Spleen (tissue), 11 donors: ENCODE data around the gene TTC7B. TPM values are rescaled to one million over a fixed set of nuclear protein-coding genes. Genes with fewer than 3 reads are reported as not detected.

Source experiments
- DNase-seq: peaks from one replicate; pipeline ENCODE4 v3.0.0-alpha.2; 2020
- H3K27ac ChIP-seq, 8 donors: fragments of 200-600 bp; sonication (generic) in 7 of 8; 1 replicate in 4 of 8; 2 replicates in 4 of 8; pipeline versions ENCODE4 v1.5.0 to v1.8.0; 2016 to 2021; ENCODE audit warnings: inconsistent platforms in 4 of 8, mild to moderate bottlenecking in 4 of 8, moderate library complexity in 1 of 8
- H3K27me3 ChIP-seq, 7 donors: fragments of 200-600 bp; sonication (generic) in 6 of 7; replicated peaks in 1 of 7; 1 replicate in 4 of 7; 2 replicates in 3 of 7; pipeline versions ENCODE4 v1.5.0 to v1.8.0; 2016 to 2021; ENCODE audit warnings: inconsistent platforms in 3 of 7, mild to moderate bottlenecking in 1 of 7
- H3K36me3 ChIP-seq, 6 donors: fragments of 200-600 bp; sonication (generic) in 5 of 6; 1 replicate in 4 of 6; 2 replicates in 2 of 6; pipeline versions ENCODE4 v1.5.0 to v1.8.0; 2016 to 2021; ENCODE audit warnings: inconsistent platforms in 2 of 6
- H3K4me1 ChIP-seq, 6 donors: fragments of 200-600 bp; sonication (generic) in 5 of 6; 1 replicate in 3 of 6; 2 replicates in 3 of 6; pipeline versions ENCODE4 v1.5.0 to v1.8.0; 2016 to 2021; ENCODE audit warnings: inconsistent platforms in 3 of 6
- H3K4me3 ChIP-seq, 8 donors: fragments of 200-600 bp; sonication (generic) in 7 of 8; 1 replicate in 4 of 8; 2 replicates in 4 of 8; pipeline versions ENCODE4 v1.5.0 to v1.8.0; 2016 to 2021; ENCODE audit warnings: inconsistent platforms in 4 of 8, mild to moderate bottlenecking in 4 of 8, moderate library complexity in 2 of 8
- H3K9me3 ChIP-seq, 8 donors: fragments of 200-600 bp; sonication (generic) in 7 of 8; 1 replicate in 4 of 8; 2 replicates in 4 of 8; pipeline versions ENCODE4 v1.5.0 to v1.8.0; 2016 to 2021; ENCODE audit warnings: inconsistent platforms in 4 of 8
- CTCF ChIP-seq, 11 experiments: fragments of 200-600 bp in 7 of 11; fragments of 450-650 bp in 4 of 11; sonication (generic) in 4 of 11; IDR thresholded peaks in 8 of 11; conservative IDR thresholded peaks in 3 of 11; 1 replicate in 7 of 11; 2 replicates in 4 of 11; pipeline versions ENCODE4 v1.4.0 to v1.8.0; 2016 to 2021; ENCODE audit warnings: antibody characterized with exemption in 11 of 11, inconsistent platforms in 4 of 11, mild to moderate bottlenecking in 1 of 11
- POLR2A ChIP-seq, 3 donors: fragments of 450-650 bp; IDR thresholded peaks; one replicate each; pipeline ENCODE4 v1.5.1; 2017; ENCODE audit warnings: antibody characterized with exemption in 3 of 3, mild to moderate bottlenecking in 1 of 3
- POLR2AphosphoS5 ChIP-seq, 3 donors: sonication (generic); formaldehyde crosslinking; IDR thresholded peaks; one replicate each; pipeline ENCODE4 v1.5.1; 2017; ENCODE audit warnings: antibody characterized with exemption in 3 of 3
- WGBS, 5 donors: extraction: QIAGEN DNeasy Blood & Tissue Kit in 3 of 5; methylation state at CpG; one replicate each; pipeline versions ENCODE4 v1.1.5 to v1.1.7; 2013 to 2018; 5-methylcytosine and 5-hydroxymethylcytosine counted together
- intact Hi-C: fragments of 100-400 bp; cut with DNase I; formaldehyde crosslinking; loops from one replicate; pipeline ENCODE4 v1.15.0; 2023; ENCODE audit warnings: low total_unique reads
- polyA plus RNA-seq, 3 donors: library from polyadenylated mRNA; stranded (reverse); fragments of 200-250 nt; gene quantifications; one replicate each; pipeline ENCODE4 v1.2.1, GENCODE V29; 2013
- total RNA-seq, 7 donors: library from RNA; depleted of rRNA in 3 of 7; stranded (reverse); fragments of >200 nt in 3 of 7; fragmentation: NEBNext Ultra II Directional in 4 of 7; extraction: Animal tissue kit (Norgen Biotek cat#: 25700) in 4 of 7; gene quantifications; one replicate each; pipeline versions ENCODE4 v1.1.0 to v1.2.1, GENCODE V29; 2016 to 2021
- donor health status: healthy with polysubstance abuse.
- donor health status: DM: no; HTN: no; CAD: no; lungs with moderate emphysema.
- donor health status: DM: no; HTN: no; CAD: no.
- donor health status: Bipolar disorder and iron deficiency.
- donor health status: healthy.
- donor health status: DM: no; HTN: no; CAD: no.
- donor health status: DM: yes; HTN: yes; CAD: no.

Gene TTC7B
- total and polyA plus RNA-seq, 10 donors: 6.6 to 98.4 (median 62.6) TPM

GRCh38 chr14:90654831-90655276 lies 161.4 kb downstream of the TTC7B start:
- Histone ChIP-seq H3K4me1 (peaks cover 0 to 18% (median 0%) of the 10 kb centered on the region in 6 donors), H3K36me3 (peaks cover 0 to 72% (median 19%) of the 10 kb centered on the region in 6 donors), H3K9me3 (no peaks in the 10 kb centered on the region), H3K27me3 (no peaks in the 10 kb centered on the region), H3K4me3 (no peak overlapping the region), H3K27ac (no peak overlapping the region)
- TF ChIP-seq POLR2A (IDR thresholded peaks at IDR 0.05) (no peak), CTCF (IDR thresholded peaks at IDR 0.05 in 8 of 11, conservative IDR thresholded peaks at IDR 0.05 in 3 of 11) (no peak), POLR2AphosphoS5 (IDR thresholded peaks at IDR 0.05) (no peak)
- intact Hi-C loops: no loop called here
- WGBS, 5 donors: 59 to 88% (median 76%) methylated on average over 7 to 8 of the region's 8 CpGs
- DNase-seq: no peak

GRCh38 chr14:90652626-90653025 lies 163.6 kb downstream of the TTC7B start:
- peaks cover 0 to 62% (median 19%) of the 10 kb centered on the region in 6 donors for H3K36me3 ChIP-seq
- no peak overlapping the region for H3K27ac ChIP-seq
- TF ChIP-seq POLR2AphosphoS5 (IDR thresholded peaks at IDR 0.05) (no peak), CTCF (IDR thresholded peaks at IDR 0.05 in 8 of 11, conservative IDR thresholded peaks at IDR 0.05 in 3 of 11) (no peak), POLR2A (IDR thresholded peaks at IDR 0.05) (no peak)
- H3K9me3 ChIP-seq: no peaks in the 10 kb centered on the region
- no peaks in the 10 kb centered on the region for H3K4me1 ChIP-seq
- DNase-seq: no peak
- H3K4me3 ChIP-seq: no peak overlapping the region
- WGBS, 5 donors: 88 to 94% (median 92%) methylated on average over 6 of the region's 6 CpGs
- H3K27me3 ChIP-seq: no peaks in the 10 kb centered on the region
- intact Hi-C loops: no loop called here

- TF ChIP-seq POLR2A (IDR thresholded peaks at IDR 0.05): no peak
- TF ChIP-seq POLR2AphosphoS5 (IDR thresholded peaks at IDR 0.05): no peak
- no peak for TF ChIP-seq CTCF (IDR thresholded peaks at IDR 0.05 in 8 of 11, conservative IDR thresholded peaks at IDR 0.05 in 3 of 11)
- no peaks in the 10 kb centered on the region for H3K27me3 ChIP-seq
- no peaks in the 10 kb centered on the region for H3K9me3 ChIP-seq
- WGBS, 5 donors: 72 to 81% (median 77%) methylated on average over 9 of the region's 9 CpGs
- no peak overlapping the region for H3K27ac ChIP-seq
- no peaks in the 10 kb centered on the region for H3K4me1 ChIP-seq
- H3K4me3 ChIP-seq: no peak overlapping the region
- no peak for DNase-seq
- intact Hi-C loops: no loop called here
- H3K36me3 ChIP-seq: peaks cover 0 to 56% (median 17%) of the 10 kb centered on the region in 6 donors
These were observed 164.2 kb downstream of the TTC7B start for GRCh38 chr14:90651976-90652560.

GRCh38 chr14:90651271-90651804 lies 164.9 kb downstream of the TTC7B start:
- H3K27ac ChIP-seq: no peak overlapping the region
- peaks cover 0 to 56% (median 10%) of the 10 kb centered on the region in 6 donors for H3K36me3 ChIP-seq
- DNase-seq: no peak
- H3K4me3 ChIP-seq: no peak overlapping the region
- TF ChIP-seq CTCF (IDR thresholded peaks at IDR 0.05 in 8 of 11, conservative IDR thresholded peaks at IDR 0.05 in 3 of 11) (no peak), POLR2A (IDR thresholded peaks at IDR 0.05) (no peak), POLR2AphosphoS5 (IDR thresholded peaks at IDR 0.05) (no peak)
- H3K27me3 ChIP-seq: no peaks in the 10 kb centered on the region
- no peaks in the 10 kb centered on the region for H3K4me1 ChIP-seq
- intact Hi-C loops: no loop called here
- H3K9me3 ChIP-seq: no peaks in the 10 kb centered on the region
- WGBS, 5 donors: 82 to 94% (median 90%) methylated on average over 5 of the region's 5 CpGs
